Measurements from ENCODE around the gene KCNA2. TPM values are rescaled to one million over a fixed set of nuclear protein-coding genes. Genes with fewer than 3 reads are reported as not detected.

Gene KCNA2
- polyA plus RNA-seq, 3 donors: 0.30 to 0.49 (median 0.32) TPM

GRCh38 chr1:110605446-110605845, 712 bp downstream of the KCNA2 start:
- DNase-seq (ENCODE audit: low read depth in 3 of 3, low spot score in 2 of 3): no peak

- no peak for DNase-seq (ENCODE audit: low read depth in 3 of 3, low spot score in 2 of 3)
Measured at GRCh38 chr1:110604586-110605148, 1.5 kb downstream of the KCNA2 start.

- no peak for DNase-seq (ENCODE audit: low read depth in 3 of 3, low spot score in 2 of 3)
Measured at GRCh38 chr1:110603058-110603457, 3.1 kb downstream of the KCNA2 start.

- no peak for DNase-seq (ENCODE audit: low read depth in 3 of 3, low spot score in 2 of 3)
Measured at GRCh38 chr1:110602466-110602865, 3.7 kb downstream of the KCNA2 start.

GRCh38 chr1:110601332-110601731, 4.8 kb downstream of the KCNA2 start:
- no peak for DNase-seq (ENCODE audit: low read depth in 3 of 3, low spot score in 2 of 3)

GRCh38 chr1:110600716-110601115, 5.4 kb downstream of the KCNA2 start:
- no peak for DNase-seq (ENCODE audit: low read depth in 3 of 3, low spot score in 2 of 3)

- no peak for DNase-seq (ENCODE audit: low read depth in 3 of 3, low spot score in 2 of 3)
Measured at GRCh38 chr1:110597966-110598365, 8.2 kb downstream of the KCNA2 start.

GRCh38 chr1:110596312-110596711, 9.8 kb downstream of the KCNA2 start:
- DNase-seq (ENCODE audit: low read depth in 3 of 3, low spot score in 2 of 3): no peak

- no peak for DNase-seq (ENCODE audit: low read depth in 3 of 3, low spot score in 2 of 3)
Measured at GRCh38 chr1:110595353-110595710, 10.8 kb downstream of the KCNA2 start.

GRCh38 chr1:110594456-110595352, 11.5 kb downstream of the KCNA2 start:
- no peak for DNase-seq (ENCODE audit: low read depth in 3 of 3, low spot score in 2 of 3)

GRCh38 chr1:110593902-110594301, 12.3 kb downstream of the KCNA2 start:
- DNase-seq (ENCODE audit: low read depth in 3 of 3, low spot score in 2 of 3): no peak

- no peak for DNase-seq (ENCODE audit: low read depth in 3 of 3, low spot score in 2 of 3)
Measured at GRCh38 chr1:110591956-110592355, 14.2 kb downstream of the KCNA2 start.

GRCh38 chr1:110588991-110589390, 17.2 kb downstream of the KCNA2 start:
- no peak for DNase-seq (ENCODE audit: low read depth in 3 of 3, low spot score in 2 of 3)

- no peak for DNase-seq (ENCODE audit: low read depth in 3 of 3, low spot score in 2 of 3)
Measured at GRCh38 chr1:110588486-110588885, 17.7 kb downstream of the KCNA2 start.

- DNase-seq (ENCODE audit: low read depth in 3 of 3, low spot score in 2 of 3): no peak
Measured at GRCh38 chr1:110587906-110588305, 18.3 kb downstream of the KCNA2 start.

GRCh38 chr1:110585481-110585880, 20.7 kb downstream of the KCNA2 start:
- no peak for DNase-seq (ENCODE audit: low read depth in 3 of 3, low spot score in 2 of 3)

GRCh38 chr1:110584045-110584444, 22.1 kb downstream of the KCNA2 start:
- DNase-seq (ENCODE audit: low read depth in 3 of 3, low spot score in 2 of 3): no peak

- no peak for DNase-seq (ENCODE audit: low read depth in 3 of 3, low spot score in 2 of 3)
Measured at GRCh38 chr1:110583505-110583904, 22.7 kb downstream of the KCNA2 start.

GRCh38 chr1:110582378-110582777, 23.8 kb downstream of the KCNA2 start:
- DNase-seq (ENCODE audit: low read depth in 3 of 3, low spot score in 2 of 3): no peak

GRCh38 chr1:110581682-110582145, 24.4 kb downstream of the KCNA2 start:
- DNase-seq (ENCODE audit: low read depth in 3 of 3, low spot score in 2 of 3): no peak

- no peak for DNase-seq (ENCODE audit: low read depth in 3 of 3, low spot score in 2 of 3)
Measured at GRCh38 chr1:110580244-110580643, 25.9 kb downstream of the KCNA2 start.

- no peak for DNase-seq (ENCODE audit: low read depth in 3 of 3, low spot score in 2 of 3)
Measured at GRCh38 chr1:110579460-110579859, 26.7 kb downstream of the KCNA2 start.

Data from right renal cortex interstitium (tissue), 3 donors.